ENCODE data around the gene ITGAX. TPM values are rescaled to one million over a fixed set of nuclear protein-coding genes. Genes with fewer than 3 reads are reported as not detected.

ITGAX gene
- total and polyA plus RNA-seq, 10 of the 15 experiments (the other 5 are each of a cell fraction or from before 2014, with no cell fraction given), result 1.6 to 37.9 (median 17.9) TPM

DNA sequence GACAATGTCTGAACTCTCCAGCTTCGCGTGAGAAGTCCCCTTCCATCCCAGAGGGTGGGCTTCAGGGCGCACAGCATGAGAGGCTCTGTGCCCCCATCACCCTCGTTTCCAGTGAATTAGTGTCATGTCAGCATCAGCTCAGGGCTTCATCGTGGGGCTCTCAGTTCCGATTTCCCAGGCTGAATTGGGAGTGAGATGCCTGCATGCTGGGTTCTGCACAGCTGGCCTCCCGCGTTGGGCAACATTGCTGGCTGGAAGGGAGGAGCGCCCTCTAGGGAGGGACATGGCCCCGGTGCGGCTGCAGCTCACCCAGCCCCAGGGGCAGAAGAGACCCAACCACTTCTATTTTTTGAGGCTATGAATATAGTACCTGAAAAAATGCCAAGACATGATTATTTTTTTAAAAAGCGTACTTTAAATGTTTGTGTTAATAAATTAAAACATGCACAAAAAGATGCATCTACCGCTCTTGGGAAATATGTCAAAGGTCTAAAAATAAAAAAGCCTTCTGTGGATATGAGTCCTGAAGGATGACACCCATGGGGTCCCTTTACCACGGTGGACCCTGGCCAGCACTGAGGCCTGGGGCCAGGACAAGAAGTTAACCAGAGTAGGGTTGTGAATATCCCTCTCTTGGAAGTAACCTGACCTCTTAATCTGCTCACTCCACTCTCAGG is 27.6 kb downstream of the ITGAX start:
- CTCF ChIA-PET, result interaction anchor here (0.6 to 4.9 kb wide), 52 partner anchors 9 to 512 kb away, joined by 3 to 26 read pairs (median 4); partner anchors contain the start of genes HSD3B7, ITGAD, ITGAM and PRSS36
- in situ Hi-C loops (cut with MboI), result no loop called here
- intact Hi-C loops (cut with micrococcal nuclease; ENCODE audit: unreplicated experiment), result loop anchor here (1.0 to 2.0 kb wide), 2 partner anchors 60 to 180 kb away; partner anchors contain the start of genes PYCARD and ZNF843
- Histone ChIP-seq H3K9ac (ENCODE audit: control insufficient read depth, insufficient read depth, low read length) (no peak overlapping the region), H3K27ac (ENCODE audit: control insufficient read depth, insufficient read depth) (no peak overlapping the region), H3K4me1 (ENCODE audit: control insufficient read depth, insufficient read depth, low read length) (no peaks in the 10 kb centered on the region), H3K27me3 (replicated peaks in 1 of 2; ENCODE audit: control insufficient read depth in 2 of 2, insufficient read depth in 2 of 2, low read length in 1 of 2) (peaks cover 0 to 3% of the 10 kb centered on the region in 2 experiments; a peak in 1 of 4 replicates), H3K79me2 (ENCODE audit: control insufficient read depth, insufficient read depth, low read length) (no peaks in the 10 kb centered on the region), H4K20me1 (ENCODE audit: control insufficient read depth, insufficient read depth) (no peaks in the 10 kb centered on the region), H3K4me2 (ENCODE audit: control insufficient read depth, insufficient read depth) (no peak overlapping the region), H3K9me3 (replicated peaks; ENCODE audit: control insufficient read depth, insufficient read depth, low read length) (no peaks in the 10 kb centered on the region), H3K36me3 (ENCODE audit: control insufficient read depth in 2 of 2, insufficient read depth in 2 of 2, low read length in 1 of 2) (no peaks in the 10 kb centered on the region), H2AFZ (ENCODE audit: control insufficient read depth, low read depth, low read length) (no peak overlapping the region), H3K4me3 (no peak overlapping the region)
- WGBS (ENCODE audit: insufficient coverage, insufficient replicate concordance, low lambda C conversion rate, missing lambda C conversion rate), result 24% methylated on average over 14 of the region's 14 CpGs
- ATAC-seq (peak; percentile 89), FAIRE-seq (peak; percentile 56), DNase-seq (ENCODE audit: low read depth, low spot score) (no peak)
- TSS peak; percentile 69 for BruUV-seq (replicated peaks)
- POLR2A ChIA-PET, result interaction anchor here (1.8 kb wide), 1 partner anchor 38 kb away, joined by 4 read pairs; no protein-coding TSS in a partner anchor
- RAD21 ChIA-PET (ENCODE audit: unreplicated experiment), result interaction anchor here (0.8 to 2.1 kb wide), 16 partner anchors 12 to 225 kb away, joined by 3 to 17 read pairs (median 4); partner anchors contain the start of genes ITGAX, PYDC1 and ZNF843
- SMC1A ChIA-PET (ENCODE audit: uncharacterized antibody, unreplicated experiment), result interaction anchor here (0.7 to 3.3 kb wide), 18 partner anchors 13 to 265 kb away, joined by 3 to 13 read pairs (median 3); partner anchors contain the start of genes KAT8, PYCARD, PYDC1 and ZNF843
- TF ChIP-seq HDGF (IDR thresholded peaks at IDR 0.05) (0 out of 2 replicates have a peak, but pooled peaks have one; percentile 53), TCF12 (IDR thresholded peaks at IDR 0.05; ENCODE audit: low read depth, low read length) (peak; percentile 74), TCF3 (IDR thresholded peaks at IDR 0.05; ENCODE audit: borderline replicate concordance, insufficient read depth, low read depth, low read length) (peak; percentile 54; the same call in 1 of the 2 replicates), RFX5 (IDR thresholded peaks at IDR 0.05; ENCODE audit: low read depth, low read length) (no peak), RAD21 (IDR thresholded peaks at IDR 0.05; ENCODE audit: insufficient read depth, low read depth, low read length) (peak; percentile 82), CEBPB (IDR thresholded peaks at IDR 0.05; ENCODE audit: borderline replicate concordance in 1 of 2, low read depth in 2 of 2, low read length in 2 of 2) (peak in 1 of 2 experiments; percentile 54; a peak in 1 of 4 replicates), KLF5 (IDR thresholded peaks at IDR 0.05; ENCODE audit: partially characterized antibody) (no peak), ASH2L (IDR thresholded peaks at IDR 0.05; ENCODE audit: borderline replicate concordance, low read depth) (no peak), RBBP5 (conservative IDR thresholded peaks at IDR 0.05) (no peak), TCF7 (IDR thresholded peaks at IDR 0.05; ENCODE audit: borderline replicate concordance) (no peak), POLR2A (IDR thresholded peaks at IDR 0.05; ENCODE audit: low read depth, low read length) (no peak), RB1 (IDR thresholded peaks at IDR 0.05; ENCODE audit: borderline replicate concordance) (peak; percentile 43; the same call in 1 of the 2 replicates), MYC (IDR thresholded peaks at IDR 0.05; ENCODE audit: insufficient read depth, insufficient read length, insufficient replicate concordance, low read length, severe bottlenecking) (no peak)
- TF ChIP-seq, protein P1, sequence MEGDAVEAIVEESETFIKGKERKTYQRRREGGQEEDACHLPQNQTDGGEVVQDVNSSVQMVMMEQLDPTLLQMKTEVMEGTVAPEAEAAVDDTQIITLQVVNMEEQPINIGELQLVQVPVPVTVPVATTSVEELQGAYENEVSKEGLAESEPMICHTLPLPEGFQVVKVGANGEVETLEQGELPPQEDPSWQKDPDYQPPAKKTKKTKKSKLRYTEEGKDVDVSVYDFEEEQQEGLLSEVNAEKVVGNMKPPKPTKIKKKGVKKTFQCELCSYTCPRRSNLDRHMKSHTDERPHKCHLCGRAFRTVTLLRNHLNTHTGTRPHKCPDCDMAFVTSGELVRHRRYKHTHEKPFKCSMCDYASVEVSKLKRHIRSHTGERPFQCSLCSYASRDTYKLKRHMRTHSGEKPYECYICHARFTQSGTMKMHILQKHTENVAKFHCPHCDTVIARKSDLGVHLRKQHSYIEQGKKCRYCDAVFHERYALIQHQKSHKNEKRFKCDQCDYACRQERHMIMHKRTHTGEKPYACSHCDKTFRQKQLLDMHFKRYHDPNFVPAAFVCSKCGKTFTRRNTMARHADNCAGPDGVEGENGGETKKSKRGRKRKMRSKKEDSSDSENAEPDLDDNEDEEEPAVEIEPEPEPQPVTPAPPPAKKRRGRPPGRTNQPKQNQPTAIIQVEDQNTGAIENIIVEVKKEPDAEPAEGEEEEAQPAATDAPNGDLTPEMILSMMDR (IDR thresholded peaks at IDR 0.05 in 2 of 3, conservative IDR thresholded peaks at IDR 0.05 in 1 of 3; ENCODE audit: control insufficient read depth in 2 of 3, extremely low read depth in 1 of 3, insufficient read depth in 1 of 3, low read depth in 3 of 3, low read length in 3 of 3), result peak; percentile 78 to 92 (median 87)
- TF ChIP-seq, protein P2, sequence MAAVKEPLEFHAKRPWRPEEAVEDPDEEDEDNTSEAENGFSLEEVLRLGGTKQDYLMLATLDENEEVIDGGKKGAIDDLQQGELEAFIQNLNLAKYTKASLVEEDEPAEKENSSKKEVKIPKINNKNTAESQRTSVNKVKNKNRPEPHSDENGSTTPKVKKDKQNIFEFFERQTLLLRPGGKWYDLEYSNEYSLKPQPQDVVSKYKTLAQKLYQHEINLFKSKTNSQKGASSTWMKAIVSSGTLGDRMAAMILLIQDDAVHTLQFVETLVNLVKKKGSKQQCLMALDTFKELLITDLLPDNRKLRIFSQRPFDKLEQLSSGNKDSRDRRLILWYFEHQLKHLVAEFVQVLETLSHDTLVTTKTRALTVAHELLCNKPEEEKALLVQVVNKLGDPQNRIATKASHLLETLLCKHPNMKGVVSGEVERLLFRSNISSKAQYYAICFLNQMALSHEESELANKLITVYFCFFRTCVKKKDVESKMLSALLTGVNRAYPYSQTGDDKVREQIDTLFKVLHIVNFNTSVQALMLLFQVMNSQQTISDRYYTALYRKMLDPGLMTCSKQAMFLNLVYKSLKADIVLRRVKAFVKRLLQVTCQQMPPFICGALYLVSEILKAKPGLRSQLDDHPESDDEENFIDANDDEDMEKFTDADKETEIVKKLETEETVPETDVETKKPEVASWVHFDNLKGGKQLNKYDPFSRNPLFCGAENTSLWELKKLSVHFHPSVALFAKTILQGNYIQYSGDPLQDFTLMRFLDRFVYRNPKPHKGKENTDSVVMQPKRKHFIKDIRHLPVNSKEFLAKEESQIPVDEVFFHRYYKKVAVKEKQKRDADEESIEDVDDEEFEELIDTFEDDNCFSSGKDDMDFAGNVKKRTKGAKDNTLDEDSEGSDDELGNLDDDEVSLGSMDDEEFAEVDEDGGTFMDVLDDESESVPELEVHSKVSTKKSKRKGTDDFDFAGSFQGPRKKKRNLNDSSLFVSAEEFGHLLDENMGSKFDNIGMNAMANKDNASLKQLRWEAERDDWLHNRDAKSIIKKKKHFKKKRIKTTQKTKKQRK (IDR thresholded peaks at IDR 0.05; ENCODE audit: low read depth, low read length), result no peak
- TF ChIP-seq, protein P3, sequence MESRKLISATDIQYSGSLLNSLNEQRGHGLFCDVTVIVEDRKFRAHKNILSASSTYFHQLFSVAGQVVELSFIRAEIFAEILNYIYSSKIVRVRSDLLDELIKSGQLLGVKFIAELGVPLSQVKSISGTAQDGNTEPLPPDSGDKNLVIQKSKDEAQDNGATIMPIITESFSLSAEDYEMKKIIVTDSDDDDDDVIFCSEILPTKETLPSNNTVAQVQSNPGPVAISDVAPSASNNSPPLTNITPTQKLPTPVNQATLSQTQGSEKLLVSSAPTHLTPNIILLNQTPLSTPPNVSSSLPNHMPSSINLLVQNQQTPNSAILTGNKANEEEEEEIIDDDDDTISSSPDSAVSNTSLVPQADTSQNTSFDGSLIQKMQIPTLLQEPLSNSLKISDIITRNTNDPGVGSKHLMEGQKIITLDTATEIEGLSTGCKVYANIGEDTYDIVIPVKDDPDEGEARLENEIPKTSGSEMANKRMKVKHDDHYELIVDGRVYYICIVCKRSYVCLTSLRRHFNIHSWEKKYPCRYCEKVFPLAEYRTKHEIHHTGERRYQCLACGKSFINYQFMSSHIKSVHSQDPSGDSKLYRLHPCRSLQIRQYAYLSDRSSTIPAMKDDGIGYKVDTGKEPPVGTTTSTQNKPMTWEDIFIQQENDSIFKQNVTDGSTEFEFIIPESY (IDR thresholded peaks at IDR 0.05), result no peak

All from GM12878 (cell line).